Measurements from ENCODE around the gene FGF7. TPM values are rescaled to one million over a fixed set of nuclear protein-coding genes. Genes with fewer than 3 reads are reported as not detected.

FGF7 gene
- total and polyA plus RNA-seq, 11 donors = 7.7 to 40.8 (median 24.5) TPM

GRCh38 chr15:49528289-49528688 lies 105.2 kb downstream of the FGF7 start:
- H3K36me3 ChIP-seq = no peaks in the 10 kb centered on the region
- H3K27me3 ChIP-seq = no peaks in the 10 kb centered on the region
- H3K4me3 ChIP-seq = no peak overlapping the region
- intact Hi-C loops (cut with DNase I) = no loop called here
- peaks cover 0 to 10% (median 2%) of the 10 kb centered on the region in 12 donors for H3K9me3 ChIP-seq
- no peaks in the 10 kb centered on the region for H3K4me1 ChIP-seq
- DNase-seq = no peak
- TF ChIP-seq, protein P1, sequence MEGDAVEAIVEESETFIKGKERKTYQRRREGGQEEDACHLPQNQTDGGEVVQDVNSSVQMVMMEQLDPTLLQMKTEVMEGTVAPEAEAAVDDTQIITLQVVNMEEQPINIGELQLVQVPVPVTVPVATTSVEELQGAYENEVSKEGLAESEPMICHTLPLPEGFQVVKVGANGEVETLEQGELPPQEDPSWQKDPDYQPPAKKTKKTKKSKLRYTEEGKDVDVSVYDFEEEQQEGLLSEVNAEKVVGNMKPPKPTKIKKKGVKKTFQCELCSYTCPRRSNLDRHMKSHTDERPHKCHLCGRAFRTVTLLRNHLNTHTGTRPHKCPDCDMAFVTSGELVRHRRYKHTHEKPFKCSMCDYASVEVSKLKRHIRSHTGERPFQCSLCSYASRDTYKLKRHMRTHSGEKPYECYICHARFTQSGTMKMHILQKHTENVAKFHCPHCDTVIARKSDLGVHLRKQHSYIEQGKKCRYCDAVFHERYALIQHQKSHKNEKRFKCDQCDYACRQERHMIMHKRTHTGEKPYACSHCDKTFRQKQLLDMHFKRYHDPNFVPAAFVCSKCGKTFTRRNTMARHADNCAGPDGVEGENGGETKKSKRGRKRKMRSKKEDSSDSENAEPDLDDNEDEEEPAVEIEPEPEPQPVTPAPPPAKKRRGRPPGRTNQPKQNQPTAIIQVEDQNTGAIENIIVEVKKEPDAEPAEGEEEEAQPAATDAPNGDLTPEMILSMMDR (IDR thresholded peaks at IDR 0.05) = no peak
- ATAC-seq = no peak
- WGBS, 4 donors = 80 to 86% (median 85%) methylated on average over 4 of the region's 4 CpGs
- H3K27ac ChIP-seq = no peak overlapping the region

- Histone ChIP-seq H3K4me3 (no peak overlapping the region), H3K27me3 (no peaks in the 10 kb centered on the region), H3K27ac (no peak overlapping the region), H3K4me1 (no peaks in the 10 kb centered on the region), H3K36me3 (no peaks in the 10 kb centered on the region), H3K9me3 (peaks cover 0 to 15% (median 2%) of the 10 kb centered on the region in 12 donors)
- DNase-seq (no peak), ATAC-seq (no peak)
- TF ChIP-seq, protein P1 (IDR thresholded peaks at IDR 0.05) = no peak
- no peak for TF ChIP-seq POLR2A (IDR thresholded peaks at IDR 0.05)
- intact Hi-C loops (cut with DNase I) = no loop called here
- 71 to 76% (median 73%) methylated on average over 1 of the region's 1 CpG for WGBS, 4 donors
These were observed 107.0 kb downstream of the FGF7 start for GRCh38 chr15:49530092-49530491.

Other genes starting within 250 kb of the FGF7 start
- 10 to 100 TPM in 8 of 9 donors, 1 to 10 TPM in 1; 6.1 to 18.8 (median 14.4) TPM for gene FAM227B, start 197.6 kb downstream of the FGF7 start, total RNA-seq
- gene FAM227B, start 197.6 kb downstream of the FGF7 start, polyA plus RNA-seq = 1 to 10 TPM; 5.8 to 6.1 TPM
- gene DTWD1, start 197.8 kb downstream of the FGF7 start, total RNA-seq = 10 to 100 TPM in 8 of 9 donors, 1 to 10 TPM in 1; 6.3 to 28.0 (median 18.4) TPM
- gene DTWD1, start 197.8 kb downstream of the FGF7 start, polyA plus RNA-seq = 10 to 100 TPM in 1 of 2 donors, 1 to 10 TPM in 1; 8.1 to 11.7 TPM